SK-N-SH (cell line): ENCODE results near the gene KLK15. TPM values are rescaled to one million over a fixed set of nuclear protein-coding genes. Genes with fewer than 3 reads are reported as not detected.

Source experiments
- CTCF ChIA-PET: fragments of 300-600, 350-600 bp; formaldehyde crosslinking; extraction: SDS; loops from one replicate; lab custom pipeline; 2021; lab: Yijun Ruan, JAX
- POLR2A ChIA-PET: fragments of 350-600 bp; sonication (Branson Sonifier 250); formaldehyde crosslinking; extraction: SDS; loops from one replicate; lab custom pipeline; 2020; ENCODE audit warnings: antibody characterized with exemption, inconsistent platforms; lab: Yijun Ruan, JAX
- DNase-seq: peaks from one replicate; pipeline ENCODE4 v3.0.0; 2012
- H2AFZ ChIP-seq: fragments of 200-600 bp; sonication (generic); 2 replicates; pipeline ENCODE4 v1.8.1; 2016; ENCODE audit warnings: antibody characterized with exemption, mild to moderate bottlenecking, low read depth
- H3F3A ChIP-seq: fragments of 200-600 bp; sonication (generic); replicated peaks from 2 replicates; pipeline ENCODE3; 2016; ENCODE audit warnings: antibody characterized with exemption, mild to moderate bottlenecking; ENCODE audit not compliant: insufficient read depth
- H3K27ac ChIP-seq, 2 experiments: fragments of 200-500 bp in 1 of 2; fragments of 200-600 bp in 1 of 2; sonication (Bioruptor generic) in 1 of 2; sonication (generic), shearing (Covaris generic) in 1 of 2; 2 replicates each; pipeline versions ENCODE4 v1.5.1 to v1.6.1; 2014 to 2016; ENCODE audit warnings: low read depth in 2 of 2, inconsistent platforms in 1 of 2, low read length in 1 of 2, mild to moderate bottlenecking in 1 of 2, mixed read lengths in 1 of 2
- H3K27me3 ChIP-seq: fragments of 200-600 bp; sonication (generic), shearing (Covaris generic); 2 replicates; pipeline ENCODE4 v1.6.1; 2016; ENCODE audit warnings: mixed run types; ENCODE audit not compliant: insufficient read depth
- H3K36me3 ChIP-seq, 2 experiments: fragments of 200-500 bp in 1 of 2; fragments of 200-600 bp in 1 of 2; sonication (Bioruptor generic) in 1 of 2; sonication (generic) in 1 of 2; replicated peaks in 1 of 2; 2 replicates each; pipeline versions ENCODE3 to v1.5.1; 2014 to 2016; ENCODE audit warnings: low read length in 1 of 2, mild to moderate bottlenecking in 1 of 2; ENCODE audit not compliant: insufficient read depth in 2 of 2, control insufficient read depth in 1 of 2
- H3K4me1 ChIP-seq, 2 experiments: fragments of 200-500 bp in 1 of 2; fragments of 200-600 bp in 1 of 2; sonication (Bioruptor generic) in 1 of 2; sonication (generic), shearing (Covaris generic) in 1 of 2; 2 replicates each; pipeline versions ENCODE4 v1.5.1 to v1.6.1; 2014 to 2016; ENCODE audit warnings: low read depth in 1 of 2, low read length in 1 of 2, mixed run types in 1 of 2; ENCODE audit not compliant: insufficient read depth in 2 of 2, control insufficient read depth in 1 of 2
- H3K4me2 ChIP-seq: fragments of 200-600 bp; sonication (generic), shearing (Covaris generic); 2 replicates; pipeline ENCODE4 v1.6.1; 2017; ENCODE audit warnings: mixed run types
- H3K4me3 ChIP-seq, 2 experiments: fragments of 200-500 bp in 1 of 2; fragments of 200-600 bp in 1 of 2; sonication (Bioruptor generic) in 1 of 2; sonication (generic), shearing (Covaris generic) in 1 of 2; 2 replicates each; pipeline versions ENCODE4 v1.5.1 to v1.8.1; 2014 to 2016; ENCODE audit warnings: low read depth in 2 of 2, inconsistent platforms in 1 of 2, low read length in 1 of 2, mild to moderate bottlenecking in 1 of 2, mixed read lengths in 1 of 2, moderate library complexity in 1 of 2
- H3K79me2 ChIP-seq: fragments of 200-600 bp; sonication (generic); 2 replicates; pipeline ENCODE4 v1.8.1; 2017; ENCODE audit warnings: mild to moderate bottlenecking; ENCODE audit not compliant: insufficient read depth
- H3K9ac ChIP-seq: fragments of 200-600 bp; sonication (generic); 2 replicates; pipeline ENCODE4 v1.6.1; 2017; ENCODE audit warnings: mixed run types
- H3K9me2 ChIP-seq: fragments of 200-600 bp; sonication (generic); 2 replicates; pipeline ENCODE4 v1.6.1; 2017; ENCODE audit warnings: mixed run types
- H3K9me3 ChIP-seq: fragments of 200-600 bp; sonication (generic); 2 replicates; pipeline ENCODE4 v1.6.1; 2017; ENCODE audit warnings: mixed run types, mild to moderate bottlenecking, moderate library complexity
- H4K20me1 ChIP-seq: fragments of 200-600 bp; sonication (generic); 2 replicates; pipeline ENCODE4 v1.6.1; 2017; ENCODE audit warnings: mild to moderate bottlenecking, mixed run types; ENCODE audit not compliant: insufficient read depth
- EP300 ChIP-seq, 2 experiments: IDR thresholded peaks; 2 replicates each; pipeline versions ENCODE4 v1.4.0 to v1.6.1; 2012; ENCODE audit warnings: borderline replicate concordance in 1 of 2, low read depth in 1 of 2, low read length in 1 of 2
- EZH2phosphoT487 ChIP-seq: fragments of 200-600 bp; sonication (generic); IDR thresholded peaks from 2 replicates; pipeline ENCODE4 v1.6.1; 2017; ENCODE audit warnings: low read depth, mixed run types, mild to moderate bottlenecking, antibody characterized with exemption, moderate library complexity, borderline replicate concordance
- FOXJ3 ChIP-seq: sonication (generic); formaldehyde crosslinking; IDR thresholded peaks from 2 replicates; pipeline ENCODE4 v1.5.1; 2020; ENCODE audit warnings: mild to moderate bottlenecking, missing genetic modification reagents
- MEF2A ChIP-seq: IDR thresholded peaks from 2 replicates; pipeline ENCODE4 v1.4.0; 2012; ENCODE audit warnings: low read depth, borderline replicate concordance
- NFIC ChIP-seq: IDR thresholded peaks from 2 replicates; pipeline ENCODE4 v1.4.0; 2012; ENCODE audit warnings: borderline replicate concordance
- NRF1 ChIP-seq: IDR thresholded peaks from 2 replicates; pipeline ENCODE4 v1.6.1; 2012; ENCODE audit warnings: low read depth, mild to moderate bottlenecking, low read length
- PBX3 ChIP-seq: IDR thresholded peaks from 2 replicates; pipeline ENCODE4; 2012
- POLR2AphosphoS5 ChIP-seq: IDR thresholded peaks from 2 replicates; pipeline ENCODE4 v1.6.1; 2012; ENCODE audit warnings: low read depth, low read length
- RCOR1 ChIP-seq: fragments of 150-350 bp; IDR thresholded peaks from 2 replicates; pipeline ENCODE4 v1.6.1; 2017; ENCODE audit warnings: antibody characterized with exemption, low read length
- RXRA ChIP-seq: IDR thresholded peaks from 2 replicates; pipeline ENCODE4 v1.4.0; 2012; ENCODE audit warnings: low read depth, mild to moderate bottlenecking, borderline replicate concordance
- SIN3A ChIP-seq: IDR thresholded peaks from 2 replicates; pipeline ENCODE4 v1.6.1; 2012; ENCODE audit warnings: low read depth, mild to moderate bottlenecking, low read length, moderate library complexity, borderline replicate concordance
- TAF1 ChIP-seq: IDR thresholded peaks from 2 replicates; pipeline ENCODE4 v1.6.1; 2012; ENCODE audit warnings: low read depth, mild to moderate bottlenecking, low read length, moderate library complexity, borderline replicate concordance
- TCF12 ChIP-seq: IDR thresholded peaks from 2 replicates; pipeline ENCODE4 v1.4.0; 2012
- TEAD4 ChIP-seq: IDR thresholded peaks from 2 replicates; pipeline ENCODE4 v1.4.0; 2012; ENCODE audit warnings: mild to moderate bottlenecking, borderline replicate concordance; ENCODE audit not compliant: insufficient read depth
- YY1 ChIP-seq: IDR thresholded peaks from 2 replicates; pipeline ENCODE4 v1.4.0; 2012; ENCODE audit warnings: low read depth, mild to moderate bottlenecking
- ZBTB33 ChIP-seq: IDR thresholded peaks from 2 replicates; pipeline ENCODE4 v1.4.0; 2012; ENCODE audit warnings: low read depth, borderline replicate concordance
- WGBS: methylation state at CpG from one replicate; pipeline ENCODE4 v1.1.6; 2017; ENCODE audit warnings: low lambda C conversion rate; 5-methylcytosine and 5-hydroxymethylcytosine counted together
- polyA plus RNA-seq, 3 experiments: library from polyadenylated mRNA; depleted of rRNA; stranded (reverse); fragments of >200 nt; gene quantifications; 2 replicates each; pipeline ENCODE4 v1.2.3, GENCODE V29; 2012
- TF ChIP-seq, protein P1 (sequence below): fragments of 150-350 bp; IDR thresholded peaks from 2 replicates; pipeline ENCODE4 v1.6.1; 2017; ENCODE audit warnings: antibody characterized with exemption, low read length, low read depth, borderline replicate concordance

KLK15 gene
- polyA plus RNA-seq, 1 of the 3 experiments (the other 2 are of a cell fraction): not detected

- no peaks in the 10 kb centered on the region for H4K20me1 ChIP-seq
- H3K9ac ChIP-seq: no peak overlapping the region
- no peak for TF ChIP-seq SIN3A
- TF ChIP-seq TEAD4: no peak
- TF ChIP-seq RXRA: no peak
- TF ChIP-seq NFIC: no peak
- no peak for TF ChIP-seq NRF1
- TF ChIP-seq TCF12: no peak
- TF ChIP-seq RCOR1: no peak
- TF ChIP-seq MEF2A: no peak
- no peak for TF ChIP-seq POLR2AphosphoS5
- no peak for TF ChIP-seq FOXJ3 (CRISPR knock-in tag)
- no peak for TF ChIP-seq TAF1
- TF ChIP-seq PBX3: no peak
- no peak for TF ChIP-seq EP300 (IDR thresholded peaks at IDR 0.05; ENCODE audit: borderline replicate concordance in 1 of 2, low read depth in 1 of 2, low read length in 1 of 2)
- no peak for TF ChIP-seq YY1
- TF ChIP-seq EZH2phosphoT487: no peak
- no peak for TF ChIP-seq ZBTB33
- TF ChIP-seq, protein P1, sequence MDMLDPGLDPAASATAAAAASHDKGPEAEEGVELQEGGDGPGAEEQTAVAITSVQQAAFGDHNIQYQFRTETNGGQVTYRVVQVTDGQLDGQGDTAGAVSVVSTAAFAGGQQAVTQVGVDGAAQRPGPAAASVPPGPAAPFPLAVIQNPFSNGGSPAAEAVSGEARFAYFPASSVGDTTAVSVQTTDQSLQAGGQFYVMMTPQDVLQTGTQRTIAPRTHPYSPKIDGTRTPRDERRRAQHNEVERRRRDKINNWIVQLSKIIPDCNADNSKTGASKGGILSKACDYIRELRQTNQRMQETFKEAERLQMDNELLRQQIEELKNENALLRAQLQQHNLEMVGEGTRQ: no peak
- H3K9me2 ChIP-seq: no peaks in the 10 kb centered on the region
- H3K4me3 ChIP-seq: no peak overlapping the region
- no peaks in the 10 kb centered on the region for H3K79me2 ChIP-seq
- CTCF ChIA-PET: interaction anchor here (1.1 kb wide), 1 partner anchor 61 kb away, joined by 3 read pairs; no protein-coding TSS in a partner anchor
- no peak for DNase-seq
- H3K4me1 ChIP-seq: no peaks in the 10 kb centered on the region
- no peaks in the 10 kb centered on the region for H3K9me3 ChIP-seq
- no peak overlapping the region for H3K4me2 ChIP-seq
- H2AFZ ChIP-seq: no peak overlapping the region
- no peak overlapping the region for H3K27ac ChIP-seq
- 12% methylated on average over 5 of the region's 5 CpGs for WGBS
- H3K36me3 ChIP-seq: no peaks in the 10 kb centered on the region
- POLR2A ChIA-PET: no interaction called here
- H3F3A ChIP-seq: no peaks in the 10 kb centered on the region
- peaks cover 44% of the 10 kb centered on the region; the same call in 1 of the 2 replicates for H3K27me3 ChIP-seq
Measured at GRCh38 chr19:50861010-50861409, 27.6 kb upstream of the KLK15 start.
